ENCODE results near the gene LRP11.

The LRP11 gene

DNA sequence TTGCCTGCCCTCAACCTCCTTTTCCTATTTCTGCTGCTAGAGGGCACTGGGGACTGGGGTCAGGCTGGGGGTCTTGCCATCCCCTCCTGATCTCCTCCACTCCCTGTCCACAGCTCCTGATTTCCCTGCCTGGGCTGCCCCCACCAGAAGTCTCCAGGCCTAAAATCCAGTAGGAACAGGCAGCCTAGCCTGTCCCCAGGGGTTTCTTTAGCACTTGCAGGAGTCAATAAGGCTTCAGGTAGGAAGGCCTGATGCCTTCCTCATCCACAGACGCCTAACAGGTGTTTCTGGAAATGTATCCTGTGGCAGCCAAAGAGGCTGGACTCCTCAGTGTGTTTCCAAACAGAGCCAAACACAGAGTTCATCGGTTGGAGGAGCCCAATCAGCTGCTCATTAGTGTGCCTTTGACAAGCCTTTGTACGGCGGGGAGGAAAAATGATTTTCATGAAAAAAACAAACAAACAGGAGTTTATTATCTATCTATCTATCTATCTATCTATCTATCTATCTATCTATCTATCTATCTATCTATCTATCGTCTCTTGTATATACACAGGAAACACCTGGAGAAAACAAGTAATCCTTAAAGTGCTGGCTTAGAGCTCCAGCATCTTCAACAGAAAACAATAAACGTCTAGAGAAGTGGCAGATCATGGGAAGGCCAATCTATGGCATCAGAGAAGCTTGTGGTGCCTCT lies 37.4 kb upstream of the LRP11 start:
- Histone ChIP-seq H3K4me1 (ENCODE audit: low read depth, poor library complexity, severe bottlenecking) (no peaks in the 10 kb centered on the region), H3K27ac (no peak overlapping the region), H3K9ac (no peak overlapping the region), H3K4me2 (no peak overlapping the region), H3K4me3 (IDR thresholded peaks at IDR 0.05; ENCODE audit: insufficient read depth, low read depth, low read length) (no peak overlapping the region), H3K79me2 (ENCODE audit: insufficient read depth, low read depth) (no peaks in the 10 kb centered on the region), H2AFZ (ENCODE audit: low read depth) (no peak overlapping the region), H3K27me3 (ENCODE audit: insufficient read depth, low read depth) (peaks cover 2% of the 10 kb centered on the region; the same call in 1 of the 2 replicates), H4K20me1 (ENCODE audit: insufficient read depth) (no peaks in the 10 kb centered on the region), H3K36me3 (ENCODE audit: insufficient read depth) (no peaks in the 10 kb centered on the region)
- TF ChIP-seq, protein P1, sequence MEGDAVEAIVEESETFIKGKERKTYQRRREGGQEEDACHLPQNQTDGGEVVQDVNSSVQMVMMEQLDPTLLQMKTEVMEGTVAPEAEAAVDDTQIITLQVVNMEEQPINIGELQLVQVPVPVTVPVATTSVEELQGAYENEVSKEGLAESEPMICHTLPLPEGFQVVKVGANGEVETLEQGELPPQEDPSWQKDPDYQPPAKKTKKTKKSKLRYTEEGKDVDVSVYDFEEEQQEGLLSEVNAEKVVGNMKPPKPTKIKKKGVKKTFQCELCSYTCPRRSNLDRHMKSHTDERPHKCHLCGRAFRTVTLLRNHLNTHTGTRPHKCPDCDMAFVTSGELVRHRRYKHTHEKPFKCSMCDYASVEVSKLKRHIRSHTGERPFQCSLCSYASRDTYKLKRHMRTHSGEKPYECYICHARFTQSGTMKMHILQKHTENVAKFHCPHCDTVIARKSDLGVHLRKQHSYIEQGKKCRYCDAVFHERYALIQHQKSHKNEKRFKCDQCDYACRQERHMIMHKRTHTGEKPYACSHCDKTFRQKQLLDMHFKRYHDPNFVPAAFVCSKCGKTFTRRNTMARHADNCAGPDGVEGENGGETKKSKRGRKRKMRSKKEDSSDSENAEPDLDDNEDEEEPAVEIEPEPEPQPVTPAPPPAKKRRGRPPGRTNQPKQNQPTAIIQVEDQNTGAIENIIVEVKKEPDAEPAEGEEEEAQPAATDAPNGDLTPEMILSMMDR (conservative IDR thresholded peaks at IDR 0.05; ENCODE audit: low read depth, low read length): no peak

DNA sequence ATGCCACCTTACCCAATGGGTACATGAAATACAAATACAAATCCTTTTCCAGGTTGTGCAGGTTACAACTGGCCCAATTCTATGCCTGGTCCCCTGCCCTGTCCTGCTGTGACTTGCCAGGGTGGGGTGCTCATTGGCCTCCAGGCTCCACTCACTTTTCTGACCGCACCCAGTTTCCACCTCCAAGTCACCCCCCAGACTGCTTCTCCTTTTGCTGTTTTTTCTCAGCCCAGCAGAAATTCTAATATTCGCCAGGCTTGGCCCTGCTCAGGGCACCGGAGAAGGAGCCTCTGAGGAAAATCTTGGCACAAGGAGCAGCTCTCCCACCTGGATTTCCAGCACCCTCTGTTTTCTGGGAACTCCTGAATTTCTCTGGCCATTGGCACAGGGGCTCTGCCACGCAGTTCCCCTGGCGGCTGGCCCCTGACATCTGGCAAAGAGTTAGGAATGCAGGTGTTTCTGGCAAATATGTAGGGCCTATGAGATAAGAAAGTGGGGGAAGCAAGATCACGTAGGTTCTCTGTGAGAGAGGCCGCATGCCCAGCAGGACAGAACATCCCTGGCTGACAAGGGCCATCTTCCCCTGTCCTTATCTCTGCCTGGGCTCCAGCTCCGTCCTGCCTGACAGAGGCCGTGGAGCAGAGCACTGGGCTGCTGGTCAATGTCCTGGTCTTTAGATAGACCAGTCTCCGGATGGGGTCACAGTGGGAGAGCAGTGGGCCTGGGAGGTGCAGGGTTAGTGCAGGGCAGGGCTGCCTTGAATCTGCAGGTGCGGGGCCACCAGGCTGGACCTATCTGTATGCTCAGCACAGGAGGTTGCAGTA lies 36.7 kb upstream of the LRP11 start:
- no peaks in the 10 kb centered on the region for H3K4me1 ChIP-seq (ENCODE audit: low read depth, poor library complexity, severe bottlenecking)
- no peaks in the 10 kb centered on the region for H3K79me2 ChIP-seq (ENCODE audit: insufficient read depth, low read depth)
- H4K20me1 ChIP-seq (ENCODE audit: insufficient read depth): no peaks in the 10 kb centered on the region
- no peak overlapping the region for H2AFZ ChIP-seq (ENCODE audit: low read depth)
- no peaks in the 10 kb centered on the region for H3K27me3 ChIP-seq (ENCODE audit: insufficient read depth, low read depth)
- H3K36me3 ChIP-seq (ENCODE audit: insufficient read depth): no peaks in the 10 kb centered on the region
- H3K4me3 ChIP-seq (IDR thresholded peaks at IDR 0.05; ENCODE audit: insufficient read depth, low read depth, low read length): no peak overlapping the region
- TF ChIP-seq, protein P1 (conservative IDR thresholded peaks at IDR 0.05; ENCODE audit: low read depth, low read length): no peak
- no peak overlapping the region for H3K27ac ChIP-seq
- no peak overlapping the region for H3K9ac ChIP-seq
- H3K4me2 ChIP-seq: no peak overlapping the region

DNA sequence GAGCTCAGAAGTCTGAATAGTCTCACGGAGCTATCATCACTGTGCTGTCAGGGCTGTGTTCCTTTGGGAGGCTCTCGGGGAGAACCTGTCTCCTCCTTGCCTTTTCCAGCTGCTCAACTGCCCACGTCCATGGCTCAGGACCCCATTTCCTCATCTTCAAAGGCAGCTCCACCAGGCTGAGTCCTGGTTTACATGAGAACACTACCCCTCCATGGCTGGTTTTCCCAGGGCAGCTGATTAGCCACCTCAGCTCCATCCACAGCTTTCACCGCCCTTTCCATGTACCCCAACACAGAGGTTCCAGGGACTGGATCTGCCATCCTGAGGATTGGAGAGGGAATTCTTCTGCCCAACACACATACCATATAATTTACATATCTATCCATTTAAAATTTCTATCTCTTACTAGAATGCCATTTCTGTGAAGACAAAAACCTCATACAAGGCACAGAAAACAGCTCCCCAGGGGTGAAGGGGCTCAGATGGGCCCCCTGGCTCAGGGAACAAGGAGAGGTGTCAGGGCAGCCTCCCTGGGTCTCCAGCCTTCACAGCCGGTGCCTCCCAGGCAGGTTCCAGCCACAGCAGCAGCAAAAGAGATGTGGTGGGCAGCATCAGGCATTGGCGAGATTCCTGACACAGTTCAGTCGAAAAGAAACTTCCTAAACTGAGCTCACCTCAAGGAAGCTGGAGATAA lies 35.9 kb upstream of the LRP11 start:
- Histone ChIP-seq H3K4me3 (IDR thresholded peaks at IDR 0.05; ENCODE audit: insufficient read depth, low read depth, low read length) (no peak overlapping the region), H3K27me3 (ENCODE audit: insufficient read depth, low read depth) (no peaks in the 10 kb centered on the region), H3K9ac (no peak overlapping the region), H4K20me1 (ENCODE audit: insufficient read depth) (no peaks in the 10 kb centered on the region), H3K79me2 (ENCODE audit: insufficient read depth, low read depth) (no peaks in the 10 kb centered on the region), H3K27ac (no peak overlapping the region), H3K4me1 (ENCODE audit: low read depth, poor library complexity, severe bottlenecking) (no peaks in the 10 kb centered on the region), H3K4me2 (no peak overlapping the region), H2AFZ (ENCODE audit: low read depth) (no peak overlapping the region), H3K36me3 (ENCODE audit: insufficient read depth) (no peaks in the 10 kb centered on the region)
- TF ChIP-seq, protein P1 (conservative IDR thresholded peaks at IDR 0.05; ENCODE audit: low read depth, low read length): no peak

DNA sequence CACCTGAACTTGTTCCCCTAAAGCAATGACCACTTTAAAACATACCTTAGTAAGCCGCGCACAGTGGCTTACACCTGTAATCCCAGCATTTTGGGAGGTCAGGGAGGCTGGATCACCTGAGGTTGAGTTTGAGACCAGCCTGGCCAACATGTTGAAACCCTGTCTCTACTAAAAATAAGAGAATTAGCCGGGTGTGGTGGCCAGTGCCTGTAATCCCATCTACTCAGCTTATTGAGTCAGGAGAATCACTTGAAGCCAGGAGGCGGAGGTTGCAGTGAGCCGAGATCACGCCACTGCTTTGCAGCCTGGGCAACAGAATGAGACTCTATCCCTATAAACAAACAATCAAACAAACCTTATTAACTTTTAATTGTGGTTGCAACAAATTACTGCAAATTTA lies 35.3 kb upstream of the LRP11 start:
- no peak overlapping the region for H3K4me3 ChIP-seq (IDR thresholded peaks at IDR 0.05; ENCODE audit: insufficient read depth, low read depth, low read length)
- no peak overlapping the region for H3K4me2 ChIP-seq
- H3K27ac ChIP-seq: no peak overlapping the region
- no peak overlapping the region for H2AFZ ChIP-seq (ENCODE audit: low read depth)
- H3K9ac ChIP-seq: no peak overlapping the region
- TF ChIP-seq, protein P1 (conservative IDR thresholded peaks at IDR 0.05; ENCODE audit: low read depth, low read length): no peak
- no peaks in the 10 kb centered on the region for H3K79me2 ChIP-seq (ENCODE audit: insufficient read depth, low read depth)
- H3K36me3 ChIP-seq (ENCODE audit: insufficient read depth): no peaks in the 10 kb centered on the region
- no peaks in the 10 kb centered on the region for H4K20me1 ChIP-seq (ENCODE audit: insufficient read depth)
- no peaks in the 10 kb centered on the region for H3K27me3 ChIP-seq (ENCODE audit: insufficient read depth, low read depth)
- H3K4me1 ChIP-seq (ENCODE audit: low read depth, poor library complexity, severe bottlenecking): no peaks in the 10 kb centered on the region

All from KMS-11 (cell line).